B cell (primary cell): Measurements from ENCODE around the gene PIGO. TPM values are rescaled to one million over a fixed set of nuclear protein-coding genes. Genes with fewer than 3 reads are reported as not detected.

Experiments used
- ATAC-seq: fragments of 200-7000 bp; cut with Tn5 transposase; one replicate; pipeline ENCODE4 v1.10.0; 2021; ENCODE audit warnings: low read depth, mild to moderate bottlenecking, moderate number of reproducible peaks, moderate library complexity
- CTCF ChIA-PET: fragments of 350-600 bp; sonication (Branson Sonifier 250); formaldehyde crosslinking; loops from one replicate; lab custom pipeline; 2021; ENCODE audit warnings: antibody characterized with exemption, inconsistent platforms; lab: Charles Lee
- POLR2A ChIA-PET: fragments of 350-600 bp; sonication (Branson Sonifier 250); formaldehyde crosslinking; loops from one replicate; lab custom pipeline; 2021; ENCODE audit warnings: antibody characterized with exemption; lab: Charles Lee
- DNase-seq: peaks from one replicate; pipeline ENCODE4 v3.0.0; 2013
- H2AFZ ChIP-seq: 2 replicates; pipeline ENCODE4 v1.6.1; 2012; ENCODE audit warnings: mild to moderate bottlenecking, low read depth, low read length; ENCODE audit not compliant: insufficient read depth, poor library complexity, severe bottlenecking
- H3K27ac ChIP-seq, 2 donors: 1 replicate in 1 of 2; 2 replicates in 1 of 2; pipeline ENCODE4 v1.5.1; 2012 to 2013; ENCODE audit warnings: low read length in 2 of 2, mild to moderate bottlenecking in 2 of 2, moderate library complexity in 1 of 2
- H3K27me3 ChIP-seq, 4 experiments: fragments of 200-600 bp in 1 of 4; sonication (generic) in 1 of 4; replicated peaks in 1 of 4; 1 replicate in 2 of 4; 2 replicates in 2 of 4; pipeline versions ENCODE4 v1.6.1 to v1.7.0; 2013 to 2016; ENCODE audit warnings: low read length in 3 of 4, mild to moderate bottlenecking in 2 of 4, mixed read lengths in 1 of 4, moderate library complexity in 1 of 4; ENCODE audit not compliant: insufficient read depth in 4 of 4, control insufficient read depth in 3 of 4; ENCODE audit errors: control extremely low read depth in 1 of 4
- H3K36me3 ChIP-seq, 2 experiments: replicated peaks in 1 of 2; 1 replicate in 1 of 2; 2 replicates in 1 of 2; pipeline versions ENCODE4 v1.6.1 to v1.7.1; 2013; ENCODE audit warnings: low read length in 1 of 2; ENCODE audit not compliant: insufficient read depth in 2 of 2, control insufficient read depth in 1 of 2; ENCODE audit errors: control extremely low read depth in 1 of 2, extremely low read depth in 1 of 2
- H3K4me1 ChIP-seq, 2 donors: fragments of 200-600 bp in 1 of 2; sonication (generic) in 1 of 2; 1 replicate in 1 of 2; 2 replicates in 1 of 2; pipeline versions ENCODE4 v1.5.1 to v1.6.1; 2013 to 2017; ENCODE audit warnings: low read length in 2 of 2; ENCODE audit not compliant: control insufficient read depth in 2 of 2, insufficient read depth in 2 of 2
- H3K4me2 ChIP-seq: replicated peaks from 2 replicates; pipeline ENCODE3; 2012; ENCODE audit warnings: mild to moderate bottlenecking, low read depth, low read length; ENCODE audit not compliant: poor library complexity, severe bottlenecking
- H3K4me3 ChIP-seq, 5 experiments: fragments of 200-600 bp in 1 of 5; sonication (generic) in 1 of 5; 1 replicate in 3 of 5; 2 replicates in 2 of 5; pipeline versions ENCODE4 v1.5.1 to v1.7.0; 2011 to 2016; ENCODE audit warnings: low read length in 4 of 5, mild to moderate bottlenecking in 4 of 5, low read depth in 2 of 5, control low read depth in 1 of 5, moderate library complexity in 1 of 5; ENCODE audit not compliant: insufficient read depth in 1 of 5; ENCODE audit errors: control extremely low read depth in 1 of 5, extremely low read depth in 1 of 5
- H3K79me2 ChIP-seq: fragments of 200-600 bp; sonication (generic); one replicate; pipeline ENCODE4 v1.6.0; 2016; ENCODE audit warnings: low read length; ENCODE audit not compliant: control insufficient read depth, insufficient read depth
- H3K9ac ChIP-seq: fragments of 200-600 bp; sonication (generic); 2 replicates; pipeline ENCODE4 v1.6.1; 2017; ENCODE audit warnings: mild to moderate bottlenecking, low read length, moderate library complexity
- H3K9me3 ChIP-seq, 3 donors: one replicate each; pipeline versions ENCODE4 v1.6.1 to v1.7.1; 2013; ENCODE audit warnings: low read length in 2 of 3; ENCODE audit not compliant: control insufficient read depth in 2 of 3, insufficient read depth in 1 of 3; ENCODE audit errors: control extremely low read depth in 1 of 3
- H4K20me1 ChIP-seq: 2 replicates; pipeline ENCODE4 v1.6.0; 2012; ENCODE audit warnings: mild to moderate bottlenecking, low read length; ENCODE audit not compliant: insufficient read depth, control insufficient read depth, poor library complexity, severe bottlenecking
- H3K27ac Mint-ChIP-seq: one replicate; pipeline ENCODE4 v1.8.0; 2021; ENCODE audit warnings: mixed read lengths
- H3K27me3 Mint-ChIP-seq: one replicate; pipeline ENCODE4 v1.8.0; 2021; ENCODE audit warnings: mixed read lengths
- H3K4me1 Mint-ChIP-seq: one replicate; pipeline ENCODE4 v1.8.0; 2021; ENCODE audit warnings: mixed read lengths
- H3K4me3 Mint-ChIP-seq: one replicate; pipeline ENCODE4 v1.8.0; 2021; ENCODE audit warnings: mixed read lengths
- H3K9me3 Mint-ChIP-seq: one replicate; pipeline ENCODE4 v1.8.0; 2022; ENCODE audit warnings: mixed read lengths; ENCODE audit not compliant: insufficient read depth
- EZH2 ChIP-seq: IDR thresholded peaks from 2 replicates; pipeline ENCODE4 v1.6.1; 2012; ENCODE audit warnings: borderline replicate concordance, low read depth, mild to moderate bottlenecking, moderate library complexity, low read length; ENCODE audit not compliant: insufficient read depth, poor library complexity, severe bottlenecking
- WGBS: methylation state at CpG from one replicate; pipeline ENCODE4 v1.1.5; 2013; ENCODE audit warnings: missing lambda C conversion rate; ENCODE audit not compliant: insufficient coverage; 5-methylcytosine and 5-hydroxymethylcytosine counted together
- intact Hi-C: fragments of 100-400 bp; cut with micrococcal nuclease; formaldehyde crosslinking; loops from one replicate; pipeline ENCODE4 v1.10.0; 2022
- polyA plus RNA-seq: library from polyadenylated mRNA; depleted of rRNA; stranded (reverse); fragments of >200 nt; gene quantifications from 2 replicates; pipeline ENCODE4 v1.2.3, GENCODE V29; 2012
- total RNA-seq, 2 donors: library from RNA; stranded (reverse); fragments of 120-200 nt in 1 of 2; gene quantifications; 1 replicate in 1 of 2; 2 replicates in 1 of 2; pipeline versions ENCODE4 v1.2.3 to v1.2.4, GENCODE V29; 2013 to 2022
- TF ChIP-seq, protein P1 (sequence below): fragments of 200-600 bp; IDR thresholded peaks from one replicate; pipeline ENCODE4 v1.8.0; 2022; ENCODE audit warnings: antibody characterized with exemption, mild to moderate bottlenecking

PIGO gene
- total and polyA plus RNA-seq, 2 donors (not counting 1 experiment from before 2014, with no cell fraction given): 25.7 to 32.5 TPM

DNA sequence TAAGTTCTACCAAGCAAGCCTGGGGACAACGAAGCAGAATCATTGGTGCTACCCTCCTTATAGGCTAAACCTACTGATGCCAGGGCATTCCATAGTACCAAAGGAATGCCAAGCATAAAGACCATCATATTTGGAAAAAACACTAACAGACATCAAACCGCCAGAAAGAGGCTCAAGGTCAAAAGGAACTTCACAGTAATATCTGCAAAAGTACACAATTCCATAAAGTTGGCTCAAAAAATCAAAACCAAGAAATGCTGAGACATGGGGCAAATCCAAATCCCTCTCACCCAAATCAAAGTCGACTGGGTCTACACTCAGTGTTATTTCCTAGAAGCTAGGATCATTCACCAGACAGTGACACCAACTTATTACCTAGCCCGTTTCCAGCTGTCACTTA is 27.4 kb downstream of the PIGO start:
- POLR2A ChIA-PET: interaction anchor here (1.1 kb wide), 1 partner anchor 8 kb away, joined by 6 read pairs; no protein-coding TSS in a partner anchor
- peaks cover 84% of the 10 kb centered on the region for H4K20me1 ChIP-seq
- CTCF ChIA-PET: interaction anchor here (0.8 to 4.1 kb wide), 3 partner anchors 17 to 85 kb away, joined by 3 to 20 read pairs (median 3); no protein-coding TSS in a partner anchor
- H3K4me1 ChIP-seq: peaks cover 40 to 45% of the 10 kb centered on the region in 2 donors
- H3K79me2 ChIP-seq: peaks cover 75% of the 10 kb centered on the region
- no peak overlapping the region for H2AFZ ChIP-seq
- Mint-ChIP-seq H3K27me3 (no peaks in the 10 kb centered on the region), H3K27ac (peak overlapping the region; percentile 16), H3K4me3 (peak overlapping the region; percentile 74), H3K9me3 (no peaks in the 10 kb centered on the region), H3K4me1 (peaks cover 54% of the 10 kb centered on the region)
- H3K4me2 ChIP-seq: peak overlapping the region; percentile 9
- no peak for DNase-seq
- no peak overlapping the region for H3K9ac ChIP-seq
- H3K9me3 ChIP-seq: no peaks in the 10 kb centered on the region
- no peak for TF ChIP-seq EZH2
- TF ChIP-seq, protein P1, sequence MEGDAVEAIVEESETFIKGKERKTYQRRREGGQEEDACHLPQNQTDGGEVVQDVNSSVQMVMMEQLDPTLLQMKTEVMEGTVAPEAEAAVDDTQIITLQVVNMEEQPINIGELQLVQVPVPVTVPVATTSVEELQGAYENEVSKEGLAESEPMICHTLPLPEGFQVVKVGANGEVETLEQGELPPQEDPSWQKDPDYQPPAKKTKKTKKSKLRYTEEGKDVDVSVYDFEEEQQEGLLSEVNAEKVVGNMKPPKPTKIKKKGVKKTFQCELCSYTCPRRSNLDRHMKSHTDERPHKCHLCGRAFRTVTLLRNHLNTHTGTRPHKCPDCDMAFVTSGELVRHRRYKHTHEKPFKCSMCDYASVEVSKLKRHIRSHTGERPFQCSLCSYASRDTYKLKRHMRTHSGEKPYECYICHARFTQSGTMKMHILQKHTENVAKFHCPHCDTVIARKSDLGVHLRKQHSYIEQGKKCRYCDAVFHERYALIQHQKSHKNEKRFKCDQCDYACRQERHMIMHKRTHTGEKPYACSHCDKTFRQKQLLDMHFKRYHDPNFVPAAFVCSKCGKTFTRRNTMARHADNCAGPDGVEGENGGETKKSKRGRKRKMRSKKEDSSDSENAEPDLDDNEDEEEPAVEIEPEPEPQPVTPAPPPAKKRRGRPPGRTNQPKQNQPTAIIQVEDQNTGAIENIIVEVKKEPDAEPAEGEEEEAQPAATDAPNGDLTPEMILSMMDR: no peak
- intact Hi-C loops: no loop called here
- H3K27me3 ChIP-seq: no peaks in the 10 kb centered on the region
- peaks cover 4 to 52% of the 10 kb centered on the region in 2 experiments for H3K36me3 ChIP-seq
- WGBS: 91% methylated on average over 2 of the region's 4 CpGs
- ATAC-seq: no peak
- no peak overlapping the region for H3K27ac ChIP-seq
- peak overlapping the region in 1 of 5 experiments; percentile 1 for H3K4me3 ChIP-seq

DNA sequence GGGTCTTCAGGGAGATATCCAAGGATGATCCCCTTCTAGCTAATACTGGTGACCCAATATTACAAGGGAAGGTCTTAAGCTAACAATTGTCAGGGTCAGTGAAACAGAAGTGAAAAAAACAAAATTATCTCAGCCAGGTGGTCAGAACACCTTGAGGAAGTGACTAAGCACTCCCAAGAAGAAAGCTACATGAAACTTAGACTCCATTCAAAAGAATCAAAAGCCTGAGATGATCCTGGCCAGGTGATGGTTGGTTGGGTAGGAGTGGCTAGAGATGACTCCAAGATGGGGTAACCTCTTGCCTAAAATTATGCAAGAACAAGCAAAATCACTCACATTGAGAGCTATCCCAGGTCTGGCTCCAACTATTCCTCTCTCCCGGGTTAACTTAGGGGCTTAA is 29.3 kb downstream of the PIGO start:
- DNase-seq (no peak), ATAC-seq (no peak)
- intact Hi-C loops: no loop called here
- CTCF ChIA-PET: interaction anchor here (0.5 to 1.7 kb wide), 4 partner anchors 13 to 409 kb away, joined by 3 to 8 read pairs (median 3); partner anchors contain the start of gene PIGO
- Histone ChIP-seq H3K4me1 (peaks cover 34 to 36% of the 10 kb centered on the region in 2 donors), H3K27ac (no peak overlapping the region), H3K9me3 (no peaks in the 10 kb centered on the region), H4K20me1 (peaks cover 99% of the 10 kb centered on the region), H3K36me3 (peaks cover 11 to 72% of the 10 kb centered on the region in 2 experiments), H3K4me3 (no peak overlapping the region), H3K4me2 (no peak overlapping the region), H3K79me2 (peaks cover 82% of the 10 kb centered on the region), H2AFZ (no peak overlapping the region), H3K27me3 (no peaks in the 10 kb centered on the region), H3K9ac (no peak overlapping the region)
- POLR2A ChIA-PET: no interaction called here
- WGBS: no CpG with 5 or more reads among the region's 1 CpG
- Mint-ChIP-seq H3K9me3 (no peaks in the 10 kb centered on the region), H3K27me3 (no peaks in the 10 kb centered on the region), H3K4me1 (peaks cover 47% of the 10 kb centered on the region), H3K4me3 (no peak overlapping the region), H3K27ac (no peak overlapping the region)
- TF ChIP-seq, protein P1: no peak
- TF ChIP-seq EZH2: no peak
